Fibroblast of skin of back (primary cell): Measurements from ENCODE around the gene CEP126.
"Not testable (repeated sequence)": the region's sequence is repeated elsewhere in the genome, so short reads cannot be mapped to it uniquely, and the experiment has no call there.

Experiments
- DNase-seq: peaks from one replicate; pipeline ENCODE4 v3.0.0-alpha.2; 2013

CEP126 gene

GRCh38 chr11:101929294-101929915 is 14.6 kb downstream of the CEP126 start:
- no peak for DNase-seq

GRCh38 chr11:101931692-101932091 is 16.9 kb downstream of the CEP126 start:
- no peak for DNase-seq

GRCh38 chr11:101940901-101941520 is 26.2 kb downstream of the CEP126 start:
- DNase-seq: no peak

- no peak for DNase-seq
Measured at GRCh38 chr11:101944923-101945322, 30.1 kb downstream of the CEP126 start.

- no peak for DNase-seq
Measured at GRCh38 chr11:101945448-101945847, 30.6 kb downstream of the CEP126 start.

- no peak for DNase-seq
Measured at GRCh38 chr11:101949680-101950220, 34.9 kb downstream of the CEP126 start.

GRCh38 chr11:101955278-101955677 is 40.5 kb downstream of the CEP126 start:
- DNase-seq: no peak

GRCh38 chr11:101955701-101956100 is 40.9 kb downstream of the CEP126 start:
- no peak for DNase-seq

- no peak for DNase-seq
Measured at GRCh38 chr11:101960231-101960630, 45.4 kb downstream of the CEP126 start.

GRCh38 chr11:101964200-101964599 is 49.4 kb downstream of the CEP126 start:
- DNase-seq: not testable (repeated sequence)

- DNase-seq: peak; percentile 25
Measured at GRCh38 chr11:101974255-101974654, 59.4 kb downstream of the CEP126 start.

- no peak for DNase-seq
Measured at GRCh38 chr11:101974771-101975170, 60.0 kb downstream of the CEP126 start.

- no peak for DNase-seq
Measured at GRCh38 chr11:101975734-101976133, 60.9 kb downstream of the CEP126 start.

- DNase-seq: no peak
Measured at GRCh38 chr11:101987370-101987769, 72.6 kb downstream of the CEP126 start.

- DNase-seq: no peak
Measured at GRCh38 chr11:101993172-101993571, 78.4 kb downstream of the CEP126 start.

GRCh38 chr11:101994052-101994469 is 79.3 kb downstream of the CEP126 start:
- not testable (repeated sequence) for DNase-seq

GRCh38 chr11:101996111-101996510 is 81.3 kb downstream of the CEP126 start:
- no peak for DNase-seq

GRCh38 chr11:102001657-102002338 is 87.0 kb downstream of the CEP126 start:
- peak; percentile 16 for DNase-seq

- DNase-seq: no peak
Measured at GRCh38 chr11:102004220-102004619, 89.4 kb downstream of the CEP126 start.

- no peak for DNase-seq
Measured at GRCh38 chr11:102005306-102005705, 90.5 kb downstream of the CEP126 start.

- DNase-seq: no peak
Measured at GRCh38 chr11:102006835-102007566, 92.2 kb downstream of the CEP126 start.

GRCh38 chr11:102007567-102008437 is 93.0 kb downstream of the CEP126 start:
- peak; percentile 61 for DNase-seq
